DND-41 (cell line): ENCODE measurements around the gene P4HB.

Source experiments
- ATAC-seq: fragments of 200-7000 bp; cut with Tn5 transposase; 3 replicates; pipeline ENCODE4 v1.9.1; 2021; ENCODE audit warnings: low read depth; ENCODE audit not compliant: insufficient read depth
- DNase-seq: peaks from one replicate; pipeline ENCODE4 v3.0.0-alpha.2; 2020
- H2AFZ ChIP-seq: 2 replicates; pipeline ENCODE4 v1.6.0; 2012; ENCODE audit warnings: low read depth, low read length
- H3K27ac ChIP-seq: 2 replicates; pipeline ENCODE4 v1.5.1; 2012; ENCODE audit warnings: low read length, inconsistent platforms
- H3K27me3 ChIP-seq: fragments of 200-600 bp; sonication (generic); 2 replicates; pipeline ENCODE4 v1.6.0; 2012; ENCODE audit warnings: low read length, mild to moderate bottlenecking, inconsistent platforms; ENCODE audit not compliant: insufficient read depth, poor library complexity
- H3K36me3 ChIP-seq: 2 replicates; pipeline ENCODE4 v1.5.1; 2012; ENCODE audit warnings: low read length, inconsistent platforms; ENCODE audit not compliant: insufficient read depth
- H3K4me1 ChIP-seq: 2 replicates; pipeline ENCODE4 v1.5.1; 2012; ENCODE audit warnings: mild to moderate bottlenecking, low read length; ENCODE audit not compliant: insufficient read depth
- H3K4me2 ChIP-seq: 2 replicates; pipeline ENCODE4 v1.6.0; 2012; ENCODE audit warnings: mild to moderate bottlenecking, moderate library complexity, low read length, inconsistent platforms; ENCODE audit not compliant: insufficient read depth
- H3K4me3 ChIP-seq, 2 experiments: fragments of 200-600 bp in 1 of 2; shearing (Covaris generic) in 1 of 2; 2 replicates each; pipeline ENCODE4 v1.5.1; 2012 to 2016; ENCODE audit warnings: inconsistent platforms in 2 of 2, low read length in 2 of 2, mild to moderate bottlenecking in 2 of 2, low read depth in 1 of 2, moderate library complexity in 1 of 2
- H3K79me2 ChIP-seq: 2 replicates; pipeline ENCODE4 v1.6.0; 2012; ENCODE audit warnings: low read length, inconsistent platforms; ENCODE audit not compliant: insufficient read depth
- H3K9ac ChIP-seq: 2 replicates; pipeline ENCODE4 v1.6.0; 2012; ENCODE audit warnings: low read depth, mild to moderate bottlenecking, inconsistent platforms, low read length, moderate library complexity
- H3K9me3 ChIP-seq: 2 replicates; pipeline ENCODE4 v1.5.1; 2012; ENCODE audit warnings: low read length, moderate library complexity, mild to moderate bottlenecking, inconsistent platforms; ENCODE audit not compliant: insufficient read depth, severe bottlenecking
- H4K20me1 ChIP-seq: 2 replicates; pipeline ENCODE4 v1.6.0; 2012; ENCODE audit warnings: low read length; ENCODE audit not compliant: insufficient read depth
- EZH2 ChIP-seq: IDR thresholded peaks from 3 replicates; pipeline ENCODE4 v1.6.1; 2012; ENCODE audit warnings: borderline replicate concordance, low read depth, mild to moderate bottlenecking, moderate library complexity, low read length, inconsistent platforms; ENCODE audit not compliant: severe bottlenecking
- TF ChIP-seq, protein P1 (sequence below): IDR thresholded peaks from 2 replicates; pipeline ENCODE4 v1.5.1; 2012; ENCODE audit warnings: borderline replicate concordance, low read length, moderate library complexity, mild to moderate bottlenecking; ENCODE audit not compliant: poor library complexity, severe bottlenecking; ENCODE audit errors: extremely low read depth

The P4HB gene

DNA sequence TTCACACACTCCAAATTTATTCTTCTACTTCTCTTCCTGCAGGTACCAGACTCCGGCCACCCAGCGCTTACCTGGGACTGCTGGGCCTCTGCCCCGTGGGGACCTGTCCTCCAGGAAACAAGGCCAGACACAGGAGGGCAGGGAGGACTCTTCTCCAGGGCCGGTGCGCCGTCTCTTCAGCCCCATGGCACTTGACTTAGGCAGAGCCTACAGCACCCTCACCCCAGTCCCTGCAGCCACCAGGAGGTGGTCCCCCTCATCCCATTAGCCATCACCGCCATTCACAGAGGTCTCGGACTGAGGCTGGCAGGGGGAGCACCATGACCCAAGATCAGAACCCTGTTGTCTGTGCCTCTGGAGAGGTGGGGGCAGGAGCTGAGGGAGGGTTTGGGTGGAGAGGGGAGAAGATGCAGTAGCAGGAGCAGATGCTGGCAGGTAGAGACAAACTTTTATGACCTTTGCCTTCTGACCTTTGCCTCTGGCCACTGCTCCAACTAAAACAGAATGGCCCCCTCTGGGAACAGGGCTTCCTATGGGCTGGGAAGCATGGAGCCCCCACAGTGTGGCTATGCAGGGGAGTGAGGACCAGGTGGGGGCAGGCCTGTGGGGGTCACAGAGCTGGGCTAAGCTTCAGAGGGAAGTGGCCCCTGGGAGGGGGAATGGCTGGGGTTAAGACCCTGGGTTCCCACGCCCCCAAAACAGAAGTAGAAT, 58.1 kb downstream of the P4HB start:
- Histone ChIP-seq H3K4me1 (peaks cover 8% of the 10 kb centered on the region; the same call in 1 of the 2 replicates), H3K27me3 (no peaks in the 10 kb centered on the region), H3K27ac (no peak overlapping the region), H2AFZ (no peak overlapping the region), H3K4me3 (no peak overlapping the region), H3K9me3 (no peaks in the 10 kb centered on the region), H3K79me2 (no peaks in the 10 kb centered on the region), H3K4me2 (no peak overlapping the region), H4K20me1 (no peaks in the 10 kb centered on the region), H3K36me3 (no peaks in the 10 kb centered on the region), H3K9ac (no peak overlapping the region)
- ATAC-seq (no peak), DNase-seq (no peak)
- TF ChIP-seq, protein P1, sequence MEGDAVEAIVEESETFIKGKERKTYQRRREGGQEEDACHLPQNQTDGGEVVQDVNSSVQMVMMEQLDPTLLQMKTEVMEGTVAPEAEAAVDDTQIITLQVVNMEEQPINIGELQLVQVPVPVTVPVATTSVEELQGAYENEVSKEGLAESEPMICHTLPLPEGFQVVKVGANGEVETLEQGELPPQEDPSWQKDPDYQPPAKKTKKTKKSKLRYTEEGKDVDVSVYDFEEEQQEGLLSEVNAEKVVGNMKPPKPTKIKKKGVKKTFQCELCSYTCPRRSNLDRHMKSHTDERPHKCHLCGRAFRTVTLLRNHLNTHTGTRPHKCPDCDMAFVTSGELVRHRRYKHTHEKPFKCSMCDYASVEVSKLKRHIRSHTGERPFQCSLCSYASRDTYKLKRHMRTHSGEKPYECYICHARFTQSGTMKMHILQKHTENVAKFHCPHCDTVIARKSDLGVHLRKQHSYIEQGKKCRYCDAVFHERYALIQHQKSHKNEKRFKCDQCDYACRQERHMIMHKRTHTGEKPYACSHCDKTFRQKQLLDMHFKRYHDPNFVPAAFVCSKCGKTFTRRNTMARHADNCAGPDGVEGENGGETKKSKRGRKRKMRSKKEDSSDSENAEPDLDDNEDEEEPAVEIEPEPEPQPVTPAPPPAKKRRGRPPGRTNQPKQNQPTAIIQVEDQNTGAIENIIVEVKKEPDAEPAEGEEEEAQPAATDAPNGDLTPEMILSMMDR, result no peak
- no peak for TF ChIP-seq EZH2

DNA sequence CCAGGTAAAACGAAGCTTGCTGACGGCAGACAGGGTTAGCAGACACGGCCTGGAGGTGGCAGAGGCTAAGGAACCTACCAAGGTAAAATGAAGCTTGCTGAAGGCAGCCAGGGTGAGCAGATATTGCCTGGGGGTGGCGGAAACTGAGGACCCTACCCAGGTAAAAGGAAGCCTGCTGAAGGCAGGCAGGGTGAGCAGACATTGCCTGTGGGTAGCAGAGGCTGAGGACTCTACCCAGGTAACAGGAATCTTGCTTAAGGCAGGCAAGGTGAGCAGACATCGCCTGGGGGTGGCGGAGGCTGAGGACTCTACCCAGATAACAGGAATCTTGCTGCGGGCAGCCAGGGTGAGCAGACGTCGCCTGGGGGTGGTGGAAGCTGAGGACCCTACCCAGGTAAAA, 59.0 kb downstream of the P4HB start:
- no peak overlapping the region for H2AFZ ChIP-seq
- no peaks in the 10 kb centered on the region for H3K9me3 ChIP-seq
- no peak overlapping the region for H3K9ac ChIP-seq
- H3K4me1 ChIP-seq, result peaks cover 8% of the 10 kb centered on the region; the same call in 1 of the 2 replicates
- no peaks in the 10 kb centered on the region for H3K27me3 ChIP-seq
- H3K36me3 ChIP-seq, result no peaks in the 10 kb centered on the region
- H3K4me3 ChIP-seq, result no peak overlapping the region
- no peak for ATAC-seq
- no peak for DNase-seq
- no peaks in the 10 kb centered on the region for H3K79me2 ChIP-seq
- no peak overlapping the region for H3K4me2 ChIP-seq
- no peak for TF ChIP-seq EZH2
- TF ChIP-seq, protein P1, result no peak
- no peak overlapping the region for H3K27ac ChIP-seq
- H4K20me1 ChIP-seq, result no peaks in the 10 kb centered on the region

DNA sequence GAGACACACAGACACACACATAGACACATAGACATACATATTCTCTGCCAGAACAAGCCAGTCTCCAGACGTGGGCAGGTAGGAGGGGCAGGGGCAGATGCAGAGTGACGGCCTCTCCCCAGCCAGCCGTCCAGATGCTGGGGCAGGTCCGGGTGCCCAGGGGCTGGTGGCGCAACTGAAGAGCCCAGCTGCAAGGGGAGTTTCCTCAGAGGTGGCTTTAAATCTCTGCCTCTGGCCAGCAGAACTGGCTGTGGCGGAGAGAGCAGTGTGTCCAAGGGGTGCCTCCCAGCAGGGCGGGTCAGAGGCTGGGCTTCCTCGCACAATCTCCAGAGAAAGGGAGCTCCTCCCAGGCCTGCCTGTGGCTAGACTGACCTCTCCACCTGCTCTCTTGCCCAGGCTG, 65.8 kb downstream of the P4HB start:
- Histone ChIP-seq H3K27ac (no peak overlapping the region), H3K4me1 (no peaks in the 10 kb centered on the region), H3K36me3 (no peaks in the 10 kb centered on the region), H3K27me3 (no peaks in the 10 kb centered on the region), H3K4me2 (no peak overlapping the region), H4K20me1 (no peaks in the 10 kb centered on the region; the same call in 1 of the 2 replicates), H2AFZ (no peak overlapping the region), H3K79me2 (no peaks in the 10 kb centered on the region), H3K9me3 (no peaks in the 10 kb centered on the region), H3K4me3 (no peak overlapping the region), H3K9ac (no peak overlapping the region)
- no peak for ATAC-seq
- no peak for DNase-seq
- TF ChIP-seq, protein P1, result no peak
- TF ChIP-seq EZH2, result no peak
